Skeletal muscle satellite cell (primary cell): ENCODE results near the gene TNFRSF21.
"Not testable (repeated sequence)": the region's sequence is repeated elsewhere in the genome, so short reads cannot be mapped to it uniquely, and the experiment has no call there.

Source experiments
- H3K27me3 ChIP-seq: 2 replicates; pipeline ENCODE4 v1.7.0; 2013; ENCODE audit warnings: low read length; ENCODE audit not compliant: control insufficient read depth, insufficient read depth
- H3K36me3 ChIP-seq: 2 replicates; pipeline ENCODE4 v1.7.0; 2013; ENCODE audit warnings: mild to moderate bottlenecking, control low read depth, low read length; ENCODE audit not compliant: insufficient read depth
- H3K4me1 ChIP-seq: 2 replicates; pipeline ENCODE4 v1.7.0; 2013; ENCODE audit warnings: low read length; ENCODE audit not compliant: control insufficient read depth, insufficient read depth
- H3K4me2 ChIP-seq: 2 replicates; pipeline ENCODE4 v1.7.0; 2013; ENCODE audit warnings: mild to moderate bottlenecking, low read length
- H3K4me3 ChIP-seq: 2 replicates; pipeline ENCODE4 v1.7.0; 2013; ENCODE audit warnings: low read length
- H3K9ac ChIP-seq: 2 replicates; pipeline ENCODE4 v1.7.0; 2013; ENCODE audit warnings: mild to moderate bottlenecking, low read depth, low read length, moderate library complexity
- H3K9me3 ChIP-seq: replicated peaks from 2 replicates; pipeline ENCODE4 v1.7.0; 2013; ENCODE audit warnings: mild to moderate bottlenecking, control low read depth, low read length

TNFRSF21 gene

DNA sequence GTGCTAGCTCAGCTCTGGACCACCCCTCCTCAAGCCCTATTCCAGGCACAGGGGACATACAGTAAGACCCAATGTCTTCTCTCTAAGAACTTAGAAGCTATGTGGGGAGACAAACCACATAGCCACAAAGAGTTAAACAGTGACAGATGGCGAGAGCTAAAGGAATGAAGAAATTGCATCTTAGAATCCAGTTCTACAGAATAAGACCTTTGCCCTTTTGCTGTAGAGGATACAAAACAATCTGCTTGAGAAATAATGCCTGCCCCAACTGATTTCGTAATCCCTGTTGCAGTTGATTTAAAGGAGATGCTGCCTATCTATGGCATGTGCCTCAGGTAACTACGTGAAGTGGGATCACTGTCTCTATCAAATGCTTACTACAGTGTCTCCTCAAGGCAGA is 31.2 kb downstream of the TNFRSF21 start:
- Histone ChIP-seq H3K4me2 (no peak overlapping the region), H3K4me3 (no peak overlapping the region), H3K9me3 (no peaks in the 10 kb centered on the region), H3K4me1 (no peaks in the 10 kb centered on the region), H3K27me3 (no peaks in the 10 kb centered on the region), H3K36me3 (no peaks in the 10 kb centered on the region), H3K9ac (no peak overlapping the region)

DNA sequence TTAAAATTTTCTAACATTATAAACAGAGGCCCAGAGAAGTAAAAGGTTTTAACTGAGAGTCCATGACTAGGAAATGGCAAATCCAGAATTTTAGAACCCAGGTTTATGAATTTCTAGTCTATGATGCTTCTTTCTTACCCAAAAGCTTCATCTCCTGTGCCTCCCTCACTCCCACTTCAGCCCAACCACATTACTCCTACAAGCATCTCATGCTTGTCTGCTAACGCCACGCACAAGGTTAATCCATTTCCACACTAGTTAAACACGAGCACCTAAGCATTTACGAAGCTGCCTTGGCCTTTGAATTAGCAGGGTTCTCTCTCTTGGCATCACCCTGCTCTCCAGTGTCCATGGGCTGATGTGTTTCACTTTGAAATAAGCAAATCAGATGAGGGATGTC is 32.0 kb downstream of the TNFRSF21 start:
- Histone ChIP-seq H3K36me3 (no peaks in the 10 kb centered on the region), H3K9me3 (no peaks in the 10 kb centered on the region), H3K4me3 (no peak overlapping the region), H3K9ac (no peak overlapping the region), H3K4me2 (no peak overlapping the region), H3K27me3 (no peaks in the 10 kb centered on the region), H3K4me1 (no peaks in the 10 kb centered on the region)

DNA sequence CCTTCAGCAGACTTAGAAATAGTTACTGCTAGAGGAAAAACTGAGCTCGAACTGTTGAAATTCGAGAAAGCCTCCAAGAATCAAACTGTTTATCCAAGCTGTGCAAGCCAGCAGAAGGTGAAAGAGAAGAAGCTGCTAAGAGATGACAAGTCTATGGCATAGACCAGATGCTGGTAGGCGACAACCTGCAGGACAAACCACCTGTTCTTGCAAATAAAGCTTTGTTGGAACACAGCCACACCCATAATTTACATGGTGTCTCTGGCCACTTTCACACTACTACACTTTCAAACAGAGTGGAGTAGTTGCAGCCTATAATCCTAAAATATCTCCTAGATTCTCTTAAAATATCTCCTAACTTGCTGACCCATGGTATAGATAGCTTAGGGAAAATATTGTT is 33.3 kb downstream of the TNFRSF21 start:
- no peaks in the 10 kb centered on the region for H3K4me1 ChIP-seq
- H3K27me3 ChIP-seq: no peaks in the 10 kb centered on the region

DNA sequence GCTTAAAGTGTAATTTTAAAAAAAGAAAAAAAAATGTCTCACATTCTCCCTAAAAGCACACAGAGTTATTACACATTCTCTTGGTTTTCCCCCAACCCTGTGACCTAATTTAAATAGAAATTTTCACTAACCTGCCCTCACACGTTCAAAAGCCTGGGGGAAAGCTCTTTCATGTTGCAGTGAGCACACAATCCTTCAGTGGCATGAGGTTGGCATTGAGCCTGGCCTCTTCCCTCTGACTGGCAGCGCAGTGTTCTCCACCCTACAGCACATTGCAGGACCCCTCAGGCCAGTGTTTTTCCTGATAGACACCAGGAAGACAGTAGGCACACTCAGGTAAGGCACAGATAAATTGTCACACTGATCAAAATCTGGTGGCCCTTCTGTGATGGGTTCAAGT is 34.1 kb downstream of the TNFRSF21 start:
- H3K36me3 ChIP-seq: no peaks in the 10 kb centered on the region
- no peaks in the 10 kb centered on the region for H3K9me3 ChIP-seq
- no peak overlapping the region for H3K4me3 ChIP-seq
- H3K27me3 ChIP-seq: no peaks in the 10 kb centered on the region
- no peak overlapping the region for H3K4me2 ChIP-seq
- no peaks in the 10 kb centered on the region for H3K4me1 ChIP-seq
- no peak overlapping the region for H3K9ac ChIP-seq

More for the DNA sequence above, 33.3 kb downstream of the TNFRSF21 start:
- Histone ChIP-seq H3K36me3 (no peaks in the 10 kb centered on the region), H3K4me3 (no peak overlapping the region), H3K9ac (no peak overlapping the region), H3K4me2 (no peak overlapping the region), H3K9me3 (no peaks in the 10 kb centered on the region)

DNA sequence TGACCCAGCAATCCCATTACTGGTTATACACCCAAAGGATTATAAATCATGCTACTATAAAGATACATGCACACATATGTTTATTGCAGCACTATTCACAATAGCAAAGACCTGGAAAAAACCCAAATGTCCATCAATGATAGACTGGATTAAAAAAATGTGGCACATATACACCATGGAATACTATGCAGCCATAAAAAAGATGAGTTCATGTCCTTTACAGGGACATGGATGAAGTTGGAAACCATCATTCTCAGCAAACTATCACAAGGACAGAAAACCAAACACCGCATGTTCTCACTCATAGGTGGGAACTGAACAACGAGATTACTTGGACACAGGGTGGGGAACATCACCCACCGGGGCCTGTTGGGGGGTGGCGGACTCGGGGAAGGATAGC is 34.6 kb downstream of the TNFRSF21 start:
- not testable (repeated sequence) for H3K36me3 ChIP-seq, H3K27me3 ChIP-seq, H3K9me3 ChIP-seq, H3K4me1 ChIP-seq, H3K4me3 ChIP-seq, H3K4me2 ChIP-seq, H3K9ac ChIP-seq

DNA sequence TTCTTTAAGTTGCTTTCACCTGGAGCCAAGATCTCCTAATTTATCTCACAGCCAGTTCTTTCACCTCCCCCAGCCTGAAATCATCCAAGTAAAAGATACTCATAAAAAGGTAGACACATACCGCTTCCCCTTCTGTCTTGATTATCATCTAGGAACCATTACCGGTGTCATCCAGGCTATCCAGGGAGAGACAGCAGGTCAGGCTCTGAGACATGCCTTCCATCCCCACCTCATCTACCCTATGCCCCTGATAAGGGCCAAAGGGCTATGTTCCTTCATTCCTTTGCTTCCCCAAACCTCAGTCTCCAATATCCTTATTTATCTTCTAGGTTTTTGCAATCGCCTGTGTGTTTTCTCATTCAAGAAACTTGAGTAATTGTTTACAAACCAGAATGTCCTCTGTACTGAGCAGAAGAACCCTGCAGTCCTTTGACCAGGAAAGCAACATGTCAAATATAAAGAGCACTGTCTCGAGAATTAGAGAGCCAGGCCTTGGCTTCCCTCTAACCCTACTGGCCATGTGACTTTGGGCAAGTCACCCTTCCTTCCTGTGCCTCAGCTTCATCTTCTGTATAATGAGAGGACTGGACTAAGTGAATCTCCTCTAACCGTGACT is 41.0 kb downstream of the TNFRSF21 start:
- Histone ChIP-seq H3K4me1 (no peaks in the 10 kb centered on the region), H3K9ac (no peak overlapping the region), H3K4me3 (no peak overlapping the region), H3K9me3 (no peaks in the 10 kb centered on the region), H3K36me3 (no peaks in the 10 kb centered on the region), H3K27me3 (no peaks in the 10 kb centered on the region), H3K4me2 (no peak overlapping the region)

DNA sequence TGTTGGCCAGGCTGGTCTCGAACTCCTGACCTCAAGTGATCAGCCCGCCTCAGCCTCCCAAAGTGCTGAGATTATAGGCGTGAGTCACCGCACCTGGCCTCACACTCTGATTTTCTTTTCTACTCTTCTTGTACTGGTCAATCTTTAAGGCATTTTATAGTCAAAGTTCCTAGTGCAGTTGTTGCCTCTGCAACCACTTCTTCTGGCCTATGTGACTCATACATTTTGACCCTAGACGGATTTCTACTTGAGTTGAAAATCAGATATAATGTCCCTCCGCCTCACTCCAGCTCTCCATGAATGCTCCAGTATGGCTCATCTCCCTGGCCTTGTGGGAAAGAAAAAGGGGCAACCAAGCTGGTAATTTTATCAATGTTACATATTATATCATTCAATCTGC is 42.4 kb downstream of the TNFRSF21 start:
- Histone ChIP-seq H3K27me3 (no peaks in the 10 kb centered on the region), H3K4me1 (no peaks in the 10 kb centered on the region), H3K9me3 (no peaks in the 10 kb centered on the region), H3K36me3 (no peaks in the 10 kb centered on the region), H3K4me3 (no peak overlapping the region), H3K4me2 (no peak overlapping the region), H3K9ac (no peak overlapping the region)

DNA sequence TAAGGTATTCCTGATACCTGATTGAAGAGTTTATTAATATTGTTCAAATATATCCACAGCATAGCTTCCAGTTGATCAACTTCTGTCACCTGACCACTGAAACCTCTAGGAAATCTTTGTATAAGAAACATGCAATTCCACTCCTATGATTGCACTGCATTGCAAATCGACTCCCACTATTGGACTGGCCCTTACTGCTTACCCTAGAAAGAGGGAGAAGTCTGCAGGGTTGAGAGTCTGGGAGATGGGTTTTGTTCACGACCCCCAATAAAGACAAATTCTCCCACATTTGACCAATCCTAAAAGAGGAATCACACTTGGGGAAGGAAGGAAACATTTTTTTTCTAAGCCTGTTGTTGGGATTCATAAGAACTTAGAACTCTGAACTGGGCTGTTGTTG is 43.7 kb downstream of the TNFRSF21 start:
- Histone ChIP-seq H3K4me3 (no peak overlapping the region), H3K36me3 (no peaks in the 10 kb centered on the region), H3K4me1 (no peaks in the 10 kb centered on the region), H3K9me3 (no peaks in the 10 kb centered on the region), H3K4me2 (no peak overlapping the region), H3K9ac (no peak overlapping the region), H3K27me3 (no peaks in the 10 kb centered on the region)

DNA sequence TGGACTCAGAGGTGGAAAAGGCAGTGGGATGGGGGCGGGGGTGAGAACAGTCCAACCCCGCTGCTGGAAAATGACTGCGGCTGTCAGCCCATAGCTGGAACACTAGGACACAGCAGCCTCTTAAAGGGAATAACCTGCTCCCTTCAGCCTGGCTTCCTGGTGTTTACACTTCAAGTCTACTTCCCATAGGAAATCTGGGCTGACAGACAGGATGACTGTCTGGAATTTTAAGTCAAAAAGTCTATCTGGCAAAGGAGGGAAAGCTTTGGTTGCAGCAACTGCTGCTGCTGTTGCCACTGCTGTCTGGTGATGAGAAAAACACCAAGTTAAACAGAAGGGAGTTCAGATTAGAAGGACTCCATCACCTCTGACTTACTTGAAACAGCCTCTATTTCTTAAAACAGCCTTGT is 44.9 kb downstream of the TNFRSF21 start:
- Histone ChIP-seq H3K4me2 (no peak overlapping the region), H3K27me3 (no peaks in the 10 kb centered on the region), H3K9me3 (no peaks in the 10 kb centered on the region), H3K4me3 (no peak overlapping the region), H3K9ac (no peak overlapping the region), H3K4me1 (no peaks in the 10 kb centered on the region), H3K36me3 (no peaks in the 10 kb centered on the region)

DNA sequence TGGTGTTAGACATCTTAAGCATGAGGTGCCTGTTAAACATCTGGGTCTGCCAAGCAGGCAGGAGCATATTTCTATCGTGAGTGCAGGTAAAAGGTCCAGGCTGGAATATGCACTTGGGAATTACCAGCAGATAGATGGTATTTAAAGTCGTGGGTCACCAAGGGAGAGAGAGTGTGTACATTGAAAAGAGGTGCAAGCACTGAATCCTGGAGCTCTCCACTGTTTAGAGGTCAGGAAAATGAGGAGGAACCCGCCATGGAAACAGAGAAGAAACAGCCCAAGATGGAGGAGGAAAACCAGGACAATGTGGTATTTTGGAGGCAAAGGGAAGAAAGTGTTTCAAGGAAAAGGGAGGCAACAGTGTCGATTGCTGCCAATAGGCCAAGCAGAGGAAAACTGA is 46.4 kb downstream of the TNFRSF21 start:
- Histone ChIP-seq H3K27me3 (no peaks in the 10 kb centered on the region), H3K9me3 (no peaks in the 10 kb centered on the region), H3K9ac (no peak overlapping the region), H3K36me3 (no peaks in the 10 kb centered on the region), H3K4me2 (no peak overlapping the region), H3K4me1 (no peaks in the 10 kb centered on the region), H3K4me3 (no peak overlapping the region)

DNA sequence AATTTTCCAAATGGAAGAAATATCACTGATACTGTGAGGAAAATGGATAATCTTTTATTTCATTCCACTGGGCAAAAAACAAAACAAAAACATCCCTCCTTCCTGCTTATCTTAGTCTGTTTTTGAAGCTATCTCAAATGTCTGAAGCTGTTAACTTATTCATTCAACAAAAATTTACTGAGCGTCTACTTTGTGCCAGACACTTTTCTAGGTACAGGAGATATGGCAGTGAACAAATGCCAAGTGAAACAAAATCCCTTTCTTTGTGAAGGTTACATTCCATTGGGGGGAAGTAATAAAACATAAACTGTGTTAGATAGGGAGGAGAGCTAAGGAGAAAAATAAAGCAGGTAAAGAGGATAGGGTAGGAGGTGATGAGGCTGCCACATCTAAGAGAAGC is 47.5 kb downstream of the TNFRSF21 start:
- Histone ChIP-seq H3K4me2 (no peak overlapping the region), H3K27me3 (no peaks in the 10 kb centered on the region), H3K4me1 (no peaks in the 10 kb centered on the region), H3K9me3 (no peaks in the 10 kb centered on the region), H3K4me3 (no peak overlapping the region), H3K36me3 (no peaks in the 10 kb centered on the region), H3K9ac (no peak overlapping the region)

DNA sequence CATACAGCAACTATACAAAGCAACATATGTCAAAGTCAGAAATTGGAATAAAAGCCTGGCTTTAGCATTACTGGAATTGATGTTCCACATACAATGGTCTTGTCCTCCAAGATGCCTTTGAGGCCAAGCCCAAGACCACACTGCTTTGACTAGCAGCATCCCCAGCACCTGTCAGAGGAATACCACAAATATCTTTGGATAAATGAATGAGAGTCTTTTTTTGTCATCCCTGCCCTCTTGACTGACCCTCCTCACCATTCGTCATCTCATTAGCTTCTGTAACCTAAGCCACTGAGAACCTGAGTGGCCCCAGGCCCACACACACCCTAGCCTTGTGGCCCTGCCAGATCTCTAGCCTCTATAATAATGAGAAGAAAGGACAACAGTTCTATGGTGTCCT is 48.5 kb downstream of the TNFRSF21 start:
- no peaks in the 10 kb centered on the region for H3K36me3 ChIP-seq
- H3K27me3 ChIP-seq: no peaks in the 10 kb centered on the region
- no peak overlapping the region for H3K9ac ChIP-seq
- H3K9me3 ChIP-seq: no peaks in the 10 kb centered on the region
- no peak overlapping the region for H3K4me2 ChIP-seq
- H3K4me3 ChIP-seq: no peak overlapping the region
- H3K4me1 ChIP-seq: no peaks in the 10 kb centered on the region
